Fibroblast of lung (primary cell): ENCODE data around the gene TEX38. TPM values are rescaled to one million over a fixed set of nuclear protein-coding genes. Genes with fewer than 3 reads are reported as not detected.

Experiments
- DNase-seq, 2 donors: peaks; one replicate each; pipeline versions ENCODE4 v3.0.0 to v3.0.0-alpha.2; 2010; ENCODE audit warnings: low read depth in 2 of 2
- H2AFZ ChIP-seq: 2 replicates; pipeline ENCODE4 v1.5.1; 2012; ENCODE audit warnings: low read length, control low read depth, inconsistent platforms
- H3K27ac ChIP-seq: 2 replicates; pipeline ENCODE4 v1.5.1; 2011; ENCODE audit warnings: low read length, control low read depth; ENCODE audit not compliant: insufficient read depth
- H3K27me3 ChIP-seq: 2 replicates; pipeline ENCODE4 v1.5.1; 2011; ENCODE audit warnings: mild to moderate bottlenecking, low read length; ENCODE audit not compliant: control insufficient read depth, insufficient read depth
- H3K36me3 ChIP-seq: 2 replicates; pipeline ENCODE4 v1.5.1; 2011; ENCODE audit warnings: low read length; ENCODE audit not compliant: control insufficient read depth, insufficient read depth
- H3K4me1 ChIP-seq: 2 replicates; pipeline ENCODE4 v1.5.1; 2011; ENCODE audit warnings: low read length; ENCODE audit not compliant: control insufficient read depth, insufficient read depth; ENCODE audit errors: extremely low read depth
- H3K4me2 ChIP-seq: 2 replicates; pipeline ENCODE4 v1.5.1; 2011; ENCODE audit warnings: low read length, control low read depth; ENCODE audit not compliant: insufficient read depth; ENCODE audit errors: extremely low read depth
- H3K4me3 ChIP-seq, 4 experiments: fragments of 200-600 bp in 1 of 4; sonication (generic) in 1 of 4; replicated peaks in 1 of 4; 2 replicates each; pipeline ENCODE4 v1.5.1; 2011 to 2016; ENCODE audit warnings: low read length in 4 of 4, low read depth in 3 of 4, mild to moderate bottlenecking in 3 of 4, control low read depth in 2 of 4, inconsistent platforms in 1 of 4, mixed read lengths in 1 of 4; ENCODE audit not compliant: insufficient read depth in 1 of 4; ENCODE audit errors: control extremely low read depth in 1 of 4
- H3K79me2 ChIP-seq: 2 replicates; pipeline ENCODE4 v1.5.1; 2012; ENCODE audit warnings: mild to moderate bottlenecking, low read length, inconsistent platforms; ENCODE audit not compliant: control insufficient read depth, insufficient read depth
- H3K9ac ChIP-seq: 2 replicates; pipeline ENCODE4 v1.5.1; 2011; ENCODE audit warnings: mild to moderate bottlenecking, low read length, control low read depth; ENCODE audit not compliant: insufficient read depth
- H3K9me3 ChIP-seq: 2 replicates; pipeline ENCODE4 v1.5.1; 2012; ENCODE audit warnings: low read depth, low read length; ENCODE audit not compliant: control insufficient read depth, insufficient read depth
- H4K20me1 ChIP-seq: 2 replicates; pipeline ENCODE4 v1.5.1; 2011; ENCODE audit warnings: low read length; ENCODE audit not compliant: control insufficient read depth, insufficient read depth; ENCODE audit errors: extremely low read depth
- CTCF ChIP-seq, 2 donors: IDR thresholded peaks in 1 of 2; conservative IDR thresholded peaks in 1 of 2; 1 replicate in 1 of 2; 2 replicates in 1 of 2; pipeline ENCODE4 v1.5.1; 2011 to 2012; ENCODE audit warnings: low read length in 2 of 2, control low read depth in 1 of 2, inconsistent platforms in 1 of 2, low read depth in 1 of 2, mild to moderate bottlenecking in 1 of 2
- EZH2 ChIP-seq: IDR thresholded peaks from 2 replicates; pipeline ENCODE4 v1.5.1; 2012; ENCODE audit warnings: low read length, control low read depth, mild to moderate bottlenecking; ENCODE audit errors: missing control alignments
- polyA plus RNA-seq, 2 donors: library from polyadenylated mRNA; depleted of rRNA in 1 of 2; stranded (reverse) in 1 of 2; unstranded in 1 of 2; fragments of >200 nt; gene quantifications; 2 replicates each; pipeline ENCODE4 v1.2.1, GENCODE V29; 2011 to 2012; ENCODE audit warnings: missing spikeins in 1 of 2
- total RNA-seq: library from RNA; depleted of rRNA; stranded (reverse); fragments of >200 nt; gene quantifications from 2 replicates; pipeline ENCODE4 v1.2.1, GENCODE V29; 2014

TEX38 gene
- total and polyA plus RNA-seq, 2 donors (not counting 1 experiment from before 2014, with no cell fraction given), result not detected

GRCh38 chr1:46667782-46668760, 3.6 kb upstream of the TEX38 start, which contains the start of gene ATPAF1:
Gene ATPAF1, minus strand, starts transcription at chr1:46668364. Its CDS starts 42 bp downstream, at chr1:46668322.
- peak; percentile 74 to 79 for DNase-seq
- Histone ChIP-seq H2AFZ (peak within 1 kb of the TSS; percentile 95), H3K79me2 (peaks cover 8% of the 10 kb centered on the region), H3K4me1 (peaks cover 2% of the 10 kb centered on the region), H3K9ac (peak within 1 kb of the TSS; percentile 84), H3K36me3 (no peaks in the 10 kb centered on the region), H3K27ac (peak within 1 kb of the TSS; percentile 59), H3K9me3 (no peaks in the 10 kb centered on the region), H4K20me1 (no peaks in the 10 kb centered on the region), H3K4me3 (peak within 1 kb of the TSS; percentile 83 to 94 (median 90)), H3K27me3 (no peaks in the 10 kb centered on the region), H3K4me2 (peak within 1 kb of the TSS; percentile 97)
- no peak for TF ChIP-seq CTCF (conservative IDR thresholded peaks at IDR 0.05 in 1 of 2, IDR thresholded peaks at IDR 0.05 in 1 of 2; ENCODE audit: low read depth in 1 of 2, low read length in 2 of 2)

GRCh38 chr1:46670134-46670533, 1.5 kb upstream of the TEX38 start:
- no peaks in the 10 kb centered on the region for H3K9me3 ChIP-seq
- H3K36me3 ChIP-seq, result no peaks in the 10 kb centered on the region
- no peak for DNase-seq
- TF ChIP-seq EZH2, result no peak
- TF ChIP-seq CTCF (conservative IDR thresholded peaks at IDR 0.05 in 1 of 2, IDR thresholded peaks at IDR 0.05 in 1 of 2; ENCODE audit: low read depth in 1 of 2, low read length in 2 of 2), result no peak
- H4K20me1 ChIP-seq, result no peaks in the 10 kb centered on the region
- H3K27ac ChIP-seq, result no peak overlapping the region
- no peak overlapping the region for H2AFZ ChIP-seq
- no peaks in the 10 kb centered on the region for H3K27me3 ChIP-seq
- no peak overlapping the region for H3K4me2 ChIP-seq
- no peak overlapping the region for H3K9ac ChIP-seq
- peaks cover 8% of the 10 kb centered on the region for H3K79me2 ChIP-seq
- H3K4me1 ChIP-seq, result peaks cover 2% of the 10 kb centered on the region
- H3K4me3 ChIP-seq, result no peak overlapping the region

DNA sequence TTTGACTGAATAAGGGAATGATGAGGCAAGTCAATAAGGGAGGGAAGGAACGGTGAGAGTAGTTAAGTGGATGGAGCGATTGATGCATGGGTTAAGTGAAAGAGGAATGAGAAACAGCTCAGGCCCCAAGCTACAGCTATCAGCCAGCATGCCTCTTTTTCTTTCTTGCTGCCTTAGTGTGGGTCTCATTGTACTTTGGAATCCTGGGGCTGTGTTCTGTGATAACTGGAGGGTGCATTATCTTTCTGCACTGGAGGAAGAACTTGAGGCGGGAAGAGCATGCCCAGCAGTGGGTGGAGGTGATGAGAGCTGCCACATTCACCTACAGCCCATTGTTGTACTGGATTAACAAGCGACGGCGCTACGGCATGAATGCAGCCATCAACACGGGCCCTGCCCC, 1.0 kb downstream of the TEX38 start:
- no peak overlapping the region for H3K4me2 ChIP-seq
- H3K9ac ChIP-seq, result no peak overlapping the region
- H2AFZ ChIP-seq, result no peak overlapping the region
- no peak overlapping the region for H3K27ac ChIP-seq
- no peaks in the 10 kb centered on the region for H3K36me3 ChIP-seq
- no peaks in the 10 kb centered on the region for H3K4me1 ChIP-seq
- H3K27me3 ChIP-seq, result no peaks in the 10 kb centered on the region
- TF ChIP-seq EZH2 (no peak), CTCF (conservative IDR thresholded peaks at IDR 0.05 in 1 of 2, IDR thresholded peaks at IDR 0.05 in 1 of 2; ENCODE audit: low read depth in 1 of 2, low read length in 2 of 2) (no peak)
- H4K20me1 ChIP-seq, result no peaks in the 10 kb centered on the region
- H3K4me3 ChIP-seq, result no peak overlapping the region
- peaks cover under 1% of the 10 kb centered on the region for H3K79me2 ChIP-seq
- no peak for DNase-seq
- H3K9me3 ChIP-seq, result no peaks in the 10 kb centered on the region
